Spleen (tissue), 11 donors: ENCODE data around the gene PACS2. TPM values are rescaled to one million over a fixed set of nuclear protein-coding genes. Genes with fewer than 3 reads are reported as not detected.

Experiments
- DNase-seq: peaks from one replicate; pipeline ENCODE4 v3.0.0-alpha.2; 2020
- H3K27ac ChIP-seq, 8 donors: fragments of 200-600 bp; sonication (generic) in 7 of 8; 1 replicate in 4 of 8; 2 replicates in 4 of 8; pipeline versions ENCODE4 v1.5.0 to v1.8.0; 2016 to 2021; ENCODE audit warnings: inconsistent platforms in 4 of 8, mild to moderate bottlenecking in 4 of 8, moderate library complexity in 1 of 8
- H3K27me3 ChIP-seq, 7 donors: fragments of 200-600 bp; sonication (generic) in 6 of 7; replicated peaks in 1 of 7; 1 replicate in 4 of 7; 2 replicates in 3 of 7; pipeline versions ENCODE4 v1.5.0 to v1.8.0; 2016 to 2021; ENCODE audit warnings: inconsistent platforms in 3 of 7, mild to moderate bottlenecking in 1 of 7
- H3K36me3 ChIP-seq, 6 donors: fragments of 200-600 bp; sonication (generic) in 5 of 6; 1 replicate in 4 of 6; 2 replicates in 2 of 6; pipeline versions ENCODE4 v1.5.0 to v1.8.0; 2016 to 2021; ENCODE audit warnings: inconsistent platforms in 2 of 6
- H3K4me1 ChIP-seq, 6 donors: fragments of 200-600 bp; sonication (generic) in 5 of 6; 1 replicate in 3 of 6; 2 replicates in 3 of 6; pipeline versions ENCODE4 v1.5.0 to v1.8.0; 2016 to 2021; ENCODE audit warnings: inconsistent platforms in 3 of 6
- H3K4me3 ChIP-seq, 8 donors: fragments of 200-600 bp; sonication (generic) in 7 of 8; 1 replicate in 4 of 8; 2 replicates in 4 of 8; pipeline versions ENCODE4 v1.5.0 to v1.8.0; 2016 to 2021; ENCODE audit warnings: inconsistent platforms in 4 of 8, mild to moderate bottlenecking in 4 of 8, moderate library complexity in 2 of 8
- H3K9me3 ChIP-seq, 8 donors: fragments of 200-600 bp; sonication (generic) in 7 of 8; 1 replicate in 4 of 8; 2 replicates in 4 of 8; pipeline versions ENCODE4 v1.5.0 to v1.8.0; 2016 to 2021; ENCODE audit warnings: inconsistent platforms in 4 of 8
- POLR2A ChIP-seq, 3 donors: fragments of 450-650 bp; IDR thresholded peaks; one replicate each; pipeline ENCODE4 v1.5.1; 2017; ENCODE audit warnings: antibody characterized with exemption in 3 of 3, mild to moderate bottlenecking in 1 of 3
- POLR2AphosphoS5 ChIP-seq, 3 donors: sonication (generic); formaldehyde crosslinking; IDR thresholded peaks; one replicate each; pipeline ENCODE4 v1.5.1; 2017; ENCODE audit warnings: antibody characterized with exemption in 3 of 3
- WGBS, 5 donors: extraction: QIAGEN DNeasy Blood & Tissue Kit in 3 of 5; methylation state at CpG; one replicate each; pipeline versions ENCODE4 v1.1.5 to v1.1.7; 2013 to 2018; 5-methylcytosine and 5-hydroxymethylcytosine counted together
- intact Hi-C: fragments of 100-400 bp; cut with DNase I; formaldehyde crosslinking; loops from one replicate; pipeline ENCODE4 v1.15.0; 2023; ENCODE audit warnings: low total_unique reads
- polyA plus RNA-seq, 3 donors: library from polyadenylated mRNA; stranded (reverse); fragments of 200-250 nt; gene quantifications; one replicate each; pipeline ENCODE4 v1.2.1, GENCODE V29; 2013
- total RNA-seq, 7 donors: library from RNA; depleted of rRNA in 3 of 7; stranded (reverse); fragments of >200 nt in 3 of 7; fragmentation: NEBNext Ultra II Directional in 4 of 7; extraction: Animal tissue kit (Norgen Biotek cat#: 25700) in 4 of 7; gene quantifications; one replicate each; pipeline versions ENCODE4 v1.1.0 to v1.2.1, GENCODE V29; 2016 to 2021
- TF ChIP-seq, protein P1 (sequence below), 11 experiments: fragments of 200-600 bp in 7 of 11; fragments of 450-650 bp in 4 of 11; sonication (generic) in 4 of 11; IDR thresholded peaks in 8 of 11; conservative IDR thresholded peaks in 3 of 11; 1 replicate in 7 of 11; 2 replicates in 4 of 11; pipeline versions ENCODE4 v1.4.0 to v1.8.0; 2016 to 2021; ENCODE audit warnings: antibody characterized with exemption in 11 of 11, inconsistent platforms in 4 of 11, mild to moderate bottlenecking in 1 of 11
- donor health status: healthy with polysubstance abuse.
- donor health status: DM: no; HTN: no; CAD: no; lungs with moderate emphysema.
- donor health status: DM: no; HTN: no; CAD: no.
- donor health status: Bipolar disorder and iron deficiency.
- donor health status: healthy.
- donor health status: DM: no; HTN: no; CAD: no.
- donor health status: DM: yes; HTN: yes; CAD: no.

Gene PACS2
- total and polyA plus RNA-seq, 10 donors = 32.2 to 148 (median 98.7) TPM

DNA sequence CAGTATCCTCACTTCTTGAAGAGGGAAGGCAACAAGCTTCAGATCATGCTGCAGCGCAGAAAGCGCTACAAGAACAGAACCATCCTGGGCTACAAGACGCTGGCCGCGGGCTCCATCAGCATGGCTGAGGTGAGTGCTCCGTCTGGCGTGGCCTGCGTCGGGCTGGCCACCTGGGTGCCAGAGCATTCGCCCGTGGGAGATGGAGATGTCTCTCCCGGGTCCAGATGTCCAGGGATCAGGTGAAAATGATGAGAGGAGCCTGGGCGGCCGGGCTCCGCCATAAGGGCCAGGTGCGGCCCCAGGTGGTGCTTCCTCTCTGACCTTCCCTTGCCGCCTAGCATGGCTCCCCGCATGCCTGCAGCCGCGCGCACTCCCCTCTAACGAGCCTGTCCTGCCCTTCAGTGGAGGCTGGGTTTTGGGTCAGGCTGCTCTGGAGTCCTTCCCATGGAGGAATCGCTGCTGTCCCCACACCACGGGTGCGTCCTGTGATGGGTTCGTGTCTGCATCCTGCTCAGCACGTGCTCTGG is 40.6 kb downstream of the PACS2 start:
- peaks cover 3 to 15% (median 7%) of the 10 kb centered on the region in 6 donors for H3K4me1 ChIP-seq
- H3K9me3 ChIP-seq = no peaks in the 10 kb centered on the region
- H3K36me3 ChIP-seq = peaks cover 0 to 67% (median 15%) of the 10 kb centered on the region in 6 donors
- no peaks in the 10 kb centered on the region for H3K27me3 ChIP-seq
- no peak overlapping the region for H3K27ac ChIP-seq
- TF ChIP-seq, protein P1, sequence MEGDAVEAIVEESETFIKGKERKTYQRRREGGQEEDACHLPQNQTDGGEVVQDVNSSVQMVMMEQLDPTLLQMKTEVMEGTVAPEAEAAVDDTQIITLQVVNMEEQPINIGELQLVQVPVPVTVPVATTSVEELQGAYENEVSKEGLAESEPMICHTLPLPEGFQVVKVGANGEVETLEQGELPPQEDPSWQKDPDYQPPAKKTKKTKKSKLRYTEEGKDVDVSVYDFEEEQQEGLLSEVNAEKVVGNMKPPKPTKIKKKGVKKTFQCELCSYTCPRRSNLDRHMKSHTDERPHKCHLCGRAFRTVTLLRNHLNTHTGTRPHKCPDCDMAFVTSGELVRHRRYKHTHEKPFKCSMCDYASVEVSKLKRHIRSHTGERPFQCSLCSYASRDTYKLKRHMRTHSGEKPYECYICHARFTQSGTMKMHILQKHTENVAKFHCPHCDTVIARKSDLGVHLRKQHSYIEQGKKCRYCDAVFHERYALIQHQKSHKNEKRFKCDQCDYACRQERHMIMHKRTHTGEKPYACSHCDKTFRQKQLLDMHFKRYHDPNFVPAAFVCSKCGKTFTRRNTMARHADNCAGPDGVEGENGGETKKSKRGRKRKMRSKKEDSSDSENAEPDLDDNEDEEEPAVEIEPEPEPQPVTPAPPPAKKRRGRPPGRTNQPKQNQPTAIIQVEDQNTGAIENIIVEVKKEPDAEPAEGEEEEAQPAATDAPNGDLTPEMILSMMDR (IDR thresholded peaks at IDR 0.05 in 8 of 11, conservative IDR thresholded peaks at IDR 0.05 in 3 of 11) = no peak
- TF ChIP-seq POLR2A (IDR thresholded peaks at IDR 0.05) = no peak
- no peak for TF ChIP-seq POLR2AphosphoS5 (IDR thresholded peaks at IDR 0.05)
- no peak overlapping the region for H3K4me3 ChIP-seq
- intact Hi-C loops = no loop called here
- no peak for DNase-seq
- WGBS, 5 donors = 92 to 96% (median 94%) methylated on average over 13 to 27 of the region's 27 CpGs

DNA sequence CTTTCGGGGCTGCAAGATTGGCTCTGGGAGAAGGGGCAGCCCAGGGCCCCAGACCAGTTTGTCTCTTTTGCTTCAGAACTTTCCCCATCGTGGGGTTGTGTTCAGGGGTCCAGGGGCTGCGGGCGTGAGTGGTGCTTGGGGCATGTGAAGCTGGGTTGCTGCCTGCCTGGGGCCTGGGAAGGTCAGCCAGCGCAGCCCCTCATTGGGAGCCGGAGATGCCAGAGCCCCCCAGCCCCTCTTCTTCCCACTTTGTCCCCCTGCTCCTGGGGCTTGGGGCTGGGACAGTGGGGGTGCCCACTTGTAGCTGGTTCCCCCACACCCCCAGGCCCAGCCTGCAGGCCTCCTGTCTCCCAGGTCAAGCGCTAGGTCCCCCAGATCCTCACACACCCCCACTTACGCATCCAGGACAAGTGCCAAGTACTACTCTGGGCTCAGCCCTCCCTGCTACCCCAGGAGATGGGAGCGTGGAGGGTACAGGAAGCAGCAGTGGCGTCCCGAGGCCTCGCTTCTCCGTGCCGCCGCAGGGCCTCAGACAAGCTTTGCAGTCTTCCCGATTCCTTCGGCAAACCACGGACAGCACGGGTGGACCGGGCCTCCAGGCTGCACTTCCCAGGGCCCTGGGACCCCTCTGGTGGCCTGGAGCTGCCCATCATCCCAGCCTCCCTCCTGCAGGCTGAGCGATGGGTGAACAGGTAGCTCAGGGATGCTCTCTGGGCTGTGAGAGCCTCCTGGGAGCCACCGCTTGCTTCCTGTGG is 41.5 kb downstream of the PACS2 start:
- no peak for TF ChIP-seq POLR2A (IDR thresholded peaks at IDR 0.05)
- TF ChIP-seq, protein P1 (IDR thresholded peaks at IDR 0.05 in 8 of 11, conservative IDR thresholded peaks at IDR 0.05 in 3 of 11) = no peak
- TF ChIP-seq POLR2AphosphoS5 (IDR thresholded peaks at IDR 0.05) = peak in 1 of 3 donors; percentile 19
- H3K4me3 ChIP-seq = no peak overlapping the region
- intact Hi-C loops = no loop called here
- DNase-seq = no peak
- no peak overlapping the region for H3K27ac ChIP-seq
- H3K36me3 ChIP-seq = peaks cover 0 to 67% (median 15%) of the 10 kb centered on the region in 6 donors
- WGBS, 5 donors = 92 to 96% (median 95%) methylated on average over 17 to 22 of the region's 22 CpGs
- no peaks in the 10 kb centered on the region for H3K9me3 ChIP-seq
- H3K27me3 ChIP-seq = no peaks in the 10 kb centered on the region
- H3K4me1 ChIP-seq = peaks cover 3 to 15% (median 7%) of the 10 kb centered on the region in 6 donors

DNA sequence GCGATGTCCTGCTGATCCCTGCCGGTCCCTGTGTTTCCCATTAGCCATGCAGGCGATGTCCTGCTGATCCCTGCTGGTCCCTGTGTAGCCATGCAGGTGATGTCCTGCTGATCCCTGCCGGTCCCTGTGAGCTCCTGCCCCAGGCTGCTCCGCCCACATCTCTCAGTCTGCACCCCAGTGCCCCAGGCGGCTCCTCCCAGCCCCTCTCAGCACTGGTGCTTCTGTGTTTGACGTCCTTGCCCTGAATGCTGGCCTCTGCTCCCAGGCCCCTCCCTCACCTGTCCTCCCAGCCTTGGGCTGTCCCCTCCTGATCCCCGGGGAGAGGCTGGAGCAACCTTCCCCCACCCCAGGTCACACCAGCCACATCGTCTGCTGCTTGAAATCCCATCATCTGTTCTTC is 42.4 kb downstream of the PACS2 start:
- no peak for DNase-seq
- H3K4me1 ChIP-seq = peaks cover 1 to 7% (median 3%) of the 10 kb centered on the region in 6 donors
- no peaks in the 10 kb centered on the region for H3K27me3 ChIP-seq
- TF ChIP-seq POLR2AphosphoS5 (IDR thresholded peaks at IDR 0.05) (no peak), POLR2A (IDR thresholded peaks at IDR 0.05) (no peak)
- TF ChIP-seq, protein P1 (IDR thresholded peaks at IDR 0.05 in 8 of 11, conservative IDR thresholded peaks at IDR 0.05 in 3 of 11) = no peak
- no peaks in the 10 kb centered on the region for H3K9me3 ChIP-seq
- no peak overlapping the region for H3K27ac ChIP-seq
- no peak overlapping the region for H3K4me3 ChIP-seq
- WGBS, 5 donors = 80 to 95% (median 92%) methylated on average over 9 of the region's 9 CpGs
- intact Hi-C loops = no loop called here
- H3K36me3 ChIP-seq = peaks cover 0 to 73% (median 15%) of the 10 kb centered on the region in 6 donors

DNA sequence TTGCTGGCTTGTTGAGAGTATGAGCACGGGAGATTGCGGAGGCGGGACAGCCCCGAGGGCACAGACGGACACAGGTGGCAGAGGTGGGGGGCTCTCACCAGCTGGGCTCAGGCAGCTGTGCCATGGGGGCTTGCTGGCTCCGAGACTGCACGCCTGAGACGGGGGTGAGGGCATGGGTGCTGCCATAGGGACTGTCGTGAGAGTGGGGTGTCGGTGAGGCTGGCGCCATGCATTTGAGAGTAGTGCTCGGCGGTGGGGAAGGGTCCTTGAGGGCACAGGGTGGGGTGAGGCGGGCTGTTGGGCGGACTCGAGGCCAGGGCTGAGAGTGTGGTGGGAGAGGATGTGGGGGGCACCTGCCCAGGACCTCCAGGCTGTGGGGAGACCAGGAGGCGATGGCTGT is 43.1 kb downstream of the PACS2 start:
- H3K27ac ChIP-seq = no peak overlapping the region
- H3K9me3 ChIP-seq = no peaks in the 10 kb centered on the region
- TF ChIP-seq POLR2AphosphoS5 (IDR thresholded peaks at IDR 0.05) (no peak), POLR2A (IDR thresholded peaks at IDR 0.05) (no peak)
- TF ChIP-seq, protein P1 (IDR thresholded peaks at IDR 0.05 in 8 of 11, conservative IDR thresholded peaks at IDR 0.05 in 3 of 11) = no peak
- no peak for DNase-seq
- intact Hi-C loops = no loop called here
- H3K4me1 ChIP-seq = no peaks in the 10 kb centered on the region
- peaks cover 0 to 73% (median 15%) of the 10 kb centered on the region in 6 donors for H3K36me3 ChIP-seq
- WGBS, 5 donors = 93 to 97% (median 96%) methylated on average over 15 to 17 of the region's 17 CpGs
- H3K27me3 ChIP-seq = no peaks in the 10 kb centered on the region
- H3K4me3 ChIP-seq = no peak overlapping the region
